Measurements from ENCODE around the gene FYN. TPM values are rescaled to one million over a fixed set of nuclear protein-coding genes. Genes with fewer than 3 reads are reported as not detected.

The FYN gene
- total and polyA plus RNA-seq, 2 of the 8 experiments (the other 6 are each of a cell fraction or from before 2014, with no cell fraction given) = 46.8 to 97.2 TPM

DNA sequence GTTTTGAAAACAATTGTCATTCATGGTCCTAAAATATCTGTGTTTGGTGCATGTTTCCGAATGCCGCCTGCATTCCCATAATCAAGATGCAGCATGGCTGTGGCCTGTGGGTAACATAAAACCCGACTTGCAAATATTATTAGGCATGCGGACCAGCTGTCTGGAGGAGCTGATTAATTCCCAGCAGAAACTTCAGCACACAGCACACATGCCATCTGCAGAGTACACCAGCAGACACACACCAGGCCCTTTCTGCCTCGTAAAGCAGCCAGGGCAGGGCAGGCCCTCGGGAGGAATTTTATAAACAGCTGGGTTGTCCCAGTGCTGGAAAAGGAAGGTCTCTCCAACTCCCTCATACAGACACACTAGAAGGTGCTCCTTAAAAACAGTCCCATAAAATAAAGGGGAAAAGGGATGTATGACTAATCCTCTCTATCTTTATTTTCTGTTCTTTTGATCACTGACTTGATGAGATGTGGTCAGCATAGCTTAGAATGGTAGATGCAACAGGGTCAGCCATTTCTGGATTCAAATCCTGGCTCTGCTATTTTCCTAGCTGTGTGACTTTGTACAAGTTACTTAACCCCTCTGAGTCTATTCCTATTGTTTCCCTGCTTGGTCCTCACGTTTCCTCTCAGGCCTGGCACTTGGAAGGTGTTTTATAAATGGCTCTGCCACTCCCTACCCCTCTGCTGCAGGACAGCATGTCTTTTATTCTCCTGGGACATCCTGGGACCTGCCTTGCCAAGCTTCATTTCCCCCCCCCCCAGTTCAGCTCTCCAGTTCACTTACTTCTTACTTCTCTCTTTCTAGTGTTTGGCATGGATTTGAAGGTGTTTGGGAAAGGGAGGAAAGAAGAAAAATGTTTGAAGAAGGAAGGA is 181.7 kb downstream of the FYN start:
- H3K23ac ChIP-seq (ENCODE audit: insufficient read length) = no peak overlapping the region
- WGBS, 2 experiments (ENCODE audit: extremely low coverage in 1 of 2, insufficient coverage in 1 of 2, insufficient read length in 1 of 2, insufficient replicate concordance in 2 of 2, low coverage in 1 of 2, low lambda C conversion rate in 2 of 2, missing lambda C conversion rate in 1 of 2) = 94% methylated on average over 7 of the region's 7 CpGs; no CpG with 5 or more reads in 1 of the 2 experiments
- no peak overlapping the region for H2BK15ac ChIP-seq (ENCODE audit: low read length)
- no peak for FAIRE-seq
- H3K9me3 ChIP-seq (ENCODE audit: insufficient read depth in 2 of 2, low read depth in 1 of 2, low read length in 1 of 2) = no peaks in the 10 kb centered on the region
- no peak overlapping the region for H3K27ac ChIP-seq (ENCODE audit: low read depth, low read length)
- H3K4me2 ChIP-seq (ENCODE audit: insufficient read depth in 1 of 2, low read depth in 2 of 2, low read length in 2 of 2) = no peak overlapping the region
- H3K79me2 ChIP-seq (ENCODE audit: control insufficient read depth in 1 of 2, insufficient read depth in 2 of 2, low read length in 2 of 2) = no peaks in the 10 kb centered on the region
- POLR2A ChIA-PET (ENCODE audit: partially characterized antibody) = no interaction called here
- CTCF ChIA-PET (ENCODE audit: partially characterized antibody) = interaction anchor here (0.6 to 1.0 kb wide), 8 partner anchors 9 to 352 kb away, joined by 3 to 4 read pairs (median 3); no protein-coding TSS in a partner anchor
- no peak overlapping the region for H2AK5ac ChIP-seq (ENCODE audit: low read depth, low read length)
- no peak overlapping the region for H2BK5ac ChIP-seq (ENCODE audit: low read depth, low read length)
- H3K27me3 ChIP-seq (replicated peaks in 1 of 4; ENCODE audit: control insufficient read depth in 3 of 4, extremely low read depth in 1 of 4, insufficient read depth in 3 of 4, low read length in 3 of 4) = no peaks in the 10 kb centered on the region
- no peak overlapping the region for H4K8ac ChIP-seq (ENCODE audit: extremely low read depth, insufficient read depth, low read length)
- H3K4ac ChIP-seq (replicated peaks; ENCODE audit: insufficient read length, low read depth, low read length) = no peak overlapping the region
- H3K4me1 ChIP-seq (replicated peaks in 1 of 4; ENCODE audit: control insufficient read depth in 3 of 4, insufficient read depth in 4 of 4, low read length in 3 of 4) = no peaks in the 10 kb centered on the region
- peaks cover 13 to 36% (median 24%) of the 10 kb centered on the region in 4 experiments; a peak in 6 of 8 replicates for H3K36me3 ChIP-seq (ENCODE audit: control insufficient read depth in 2 of 4, insufficient read depth in 4 of 4, low read length in 3 of 4)
- no peak overlapping the region for H3K56ac ChIP-seq (replicated peaks; ENCODE audit: insufficient read length, low read depth, low read length)
- H2BK120ac ChIP-seq (replicated peaks; ENCODE audit: low read depth, low read length) = no peak overlapping the region
- no peak overlapping the region for H2BK12ac ChIP-seq (ENCODE audit: low read depth, low read length)
- H2BK20ac ChIP-seq (ENCODE audit: low read length) = no peak overlapping the region
- no peak overlapping the region for H3K14ac ChIP-seq (ENCODE audit: insufficient read length)
- H3K4me3 ChIP-seq (ENCODE audit: extremely low read depth in 1 of 4, insufficient read depth in 2 of 4, low read depth in 3 of 4, low read length in 4 of 4) = no peak overlapping the region
- no peaks in the 10 kb centered on the region; the same call in 1 of the 2 replicates for H3K79me1 ChIP-seq (ENCODE audit: low read depth, low read length)
- H3K23me2 ChIP-seq (ENCODE audit: low read depth, low read length) = no peaks in the 10 kb centered on the region
- H2AFZ ChIP-seq (ENCODE audit: low read length) = no peak overlapping the region
- no peak overlapping the region for H3K18ac ChIP-seq (ENCODE audit: extremely low read depth, low read length)
- H4K91ac ChIP-seq (replicated peaks; ENCODE audit: insufficient read length, low read length) = no peak overlapping the region
- H4K5ac ChIP-seq (ENCODE audit: insufficient read length, low read depth, low read length) = no peak overlapping the region
- no peak for DNase-seq (ENCODE audit: low read depth in 1 of 2, low spot score in 2 of 2)
- H3K9ac ChIP-seq (replicated peaks in 1 of 4; ENCODE audit: extremely low read depth in 1 of 4, low read depth in 3 of 4, low read length in 3 of 4) = no peak overlapping the region
- H4K20me1 ChIP-seq (replicated peaks in 1 of 2; ENCODE audit: control insufficient read depth in 1 of 2, insufficient read depth in 2 of 2, low read length in 2 of 2) = peaks cover 2 to 3% of the 10 kb centered on the region in 2 experiments
- TF ChIP-seq PHF8 (conservative IDR thresholded peaks at IDR 0.05; ENCODE audit: low read depth, low read length) (no peak), KDM1A (IDR thresholded peaks at IDR 0.05; ENCODE audit: borderline replicate concordance, low read length) (no peak), JUND (IDR thresholded peaks at IDR 0.05; ENCODE audit: low read length) (no peak), EGR1 (IDR thresholded peaks at IDR 0.05; ENCODE audit: borderline replicate concordance, low read depth, low read length) (no peak)
